GM19351 (cell line): Measurements from ENCODE around the gene RNASE8.
A peak's percentile ranks its signal among the peaks of the same experiment; 100 is the strongest.

Source experiments
- ATAC-seq: cut with Tn5 transposase; IDR thresholded peaks from one replicate; pipeline ENCODE4 v1.9.1; 2021; ENCODE audit warnings: mild to moderate bottlenecking, moderate library complexity; ENCODE audit not compliant: unreplicated experiment

RNASE8 gene

GRCh38 chr14:21071225-21072030 lies 13.8 kb downstream of the RNASE8 start:
- ATAC-seq = peak; percentile 64

DNA sequence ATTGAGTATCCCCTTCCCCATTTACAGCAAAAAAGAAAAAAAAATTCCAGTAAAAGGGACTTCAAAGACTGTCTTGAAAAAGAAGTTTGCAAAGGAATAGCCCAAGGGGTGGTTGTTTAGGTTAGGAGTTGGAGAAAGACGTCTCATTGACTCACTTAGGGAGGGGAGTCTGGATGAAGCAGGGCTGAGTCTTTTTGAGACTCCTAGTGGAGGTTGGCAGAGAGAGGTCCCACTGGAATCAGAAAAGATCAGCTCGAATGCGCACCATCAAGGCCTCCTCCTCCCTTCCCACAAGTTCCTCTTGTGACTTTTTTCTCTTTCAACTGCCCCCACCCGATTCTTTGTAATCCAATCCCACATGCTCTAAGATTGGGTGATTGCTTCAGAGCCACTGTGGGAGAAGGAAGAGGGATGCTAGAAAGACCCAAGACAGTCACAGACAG lies 14.4 kb downstream of the RNASE8 start:
- ATAC-seq = no peak

- ATAC-seq = no peak
These were observed 15.2 kb downstream of the RNASE8 start for GRCh38 chr14:21072781-21073339.

GRCh38 chr14:21073921-21074320 lies 16.3 kb downstream of the RNASE8 start:
- ATAC-seq = no peak

DNA sequence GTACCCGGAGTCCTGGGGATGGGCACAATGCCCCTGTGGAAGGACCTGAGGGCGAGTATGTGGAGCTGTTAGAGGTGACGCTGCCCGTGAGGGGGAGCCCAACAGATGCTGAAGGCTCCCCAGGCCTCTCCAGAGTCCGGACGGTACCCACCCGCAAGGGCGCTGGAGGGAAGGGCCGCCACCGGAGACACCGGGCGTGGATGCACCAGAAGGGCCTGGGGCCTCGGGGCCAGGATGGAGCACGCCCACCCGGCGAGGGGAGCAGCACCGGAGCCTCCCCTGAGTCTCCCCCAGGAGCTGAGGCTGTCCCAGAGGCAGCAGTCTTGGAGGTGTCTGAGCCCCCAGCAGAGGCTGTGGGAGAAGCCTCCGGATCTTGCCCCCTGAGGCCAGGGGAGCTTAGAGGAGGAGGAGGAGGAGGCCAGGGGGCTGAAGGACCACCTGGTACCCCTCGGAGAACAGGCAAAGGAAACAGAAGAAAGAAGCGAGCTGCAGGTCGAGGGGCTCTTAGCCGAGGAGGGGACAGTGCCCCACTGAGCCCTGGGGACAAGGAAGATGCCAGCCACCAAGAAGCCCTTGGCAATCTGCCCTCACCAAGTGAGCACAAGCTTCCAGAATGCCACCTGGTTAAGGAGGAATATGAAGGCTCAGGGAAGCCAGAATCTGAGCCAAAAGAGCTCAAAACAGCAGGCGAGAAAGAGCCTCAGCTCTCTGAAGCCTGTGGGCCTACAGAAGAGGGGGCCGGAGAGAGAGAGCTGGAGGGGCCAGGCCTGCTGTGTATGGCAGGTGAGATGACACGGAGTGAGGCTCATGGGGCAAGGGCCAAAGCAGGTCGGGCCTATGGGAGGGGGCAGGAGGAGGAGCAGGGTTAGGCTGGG lies 17.0 kb downstream of the RNASE8 start:
- ATAC-seq = no peak

DNA sequence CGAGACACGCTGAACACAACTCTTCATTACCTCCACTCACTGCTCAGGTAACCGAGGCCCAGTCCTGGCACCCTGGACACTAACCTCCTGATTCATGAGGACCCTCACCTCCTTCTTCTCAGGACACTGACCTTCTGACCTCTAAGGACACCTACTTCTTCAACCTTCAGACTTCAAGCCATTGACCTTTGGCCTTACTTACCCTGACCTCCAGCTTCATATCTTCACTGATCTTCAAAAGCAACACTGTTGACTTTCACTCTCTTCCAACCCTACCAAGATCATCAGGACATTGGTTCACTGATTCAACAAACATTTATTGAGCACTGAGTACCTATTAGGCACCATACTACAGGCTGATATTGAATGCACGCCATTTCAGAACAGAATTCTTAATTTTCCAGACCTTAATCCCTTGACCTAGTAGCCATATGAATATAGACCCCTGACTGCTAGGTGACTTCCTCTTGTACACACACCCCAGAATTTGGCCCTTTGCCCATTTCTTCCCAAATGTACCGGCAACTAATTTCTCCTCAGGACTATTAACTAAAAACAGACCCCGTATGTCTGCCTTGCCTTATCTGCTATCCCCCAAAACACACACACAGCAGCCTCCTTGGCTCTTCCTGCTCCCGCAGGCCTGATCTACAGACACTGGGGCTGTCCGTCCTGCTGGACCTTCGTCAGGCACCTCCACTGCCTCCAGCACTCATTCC lies 18.3 kb downstream of the RNASE8 start:
- no peak for ATAC-seq

GRCh38 chr14:21077672-21078071 lies 20.1 kb downstream of the RNASE8 start:
- ATAC-seq = no peak

- no peak for ATAC-seq
These were observed 20.7 kb downstream of the RNASE8 start for GRCh38 chr14:21078287-21078686.

GRCh38 chr14:21078726-21079125 lies 21.1 kb downstream of the RNASE8 start:
- no peak for ATAC-seq

DNA sequence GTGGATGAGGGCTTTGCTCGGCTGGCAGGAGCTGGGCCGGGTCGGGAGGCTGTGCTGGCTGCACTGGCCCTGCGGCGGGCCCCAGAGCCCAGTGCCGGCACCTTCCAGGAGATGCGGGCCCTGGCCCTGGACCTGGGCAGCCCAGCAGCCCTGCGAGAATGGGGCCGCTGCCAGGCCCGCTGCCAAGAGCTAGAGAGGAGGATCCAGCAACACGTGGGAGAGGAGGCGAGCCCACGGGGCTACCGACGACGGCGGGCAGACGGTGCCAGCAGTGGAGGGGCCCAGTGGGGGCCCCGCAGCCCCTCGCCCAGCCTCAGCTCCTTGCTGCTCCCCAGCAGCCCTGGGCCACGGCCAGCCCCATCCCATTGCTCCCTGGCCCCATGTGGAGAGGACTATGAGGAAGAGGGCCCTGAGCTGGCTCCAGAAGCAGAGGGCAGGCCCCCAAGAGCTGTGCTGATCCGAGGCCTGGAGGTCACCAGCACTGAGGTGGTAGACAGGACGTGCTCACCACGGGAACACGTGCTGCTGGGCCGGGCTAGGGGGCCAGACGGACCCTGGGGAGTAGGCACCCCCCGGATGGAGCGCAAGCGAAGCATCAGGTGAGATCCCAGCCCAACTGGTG lies 24.0 kb downstream of the RNASE8 start:
- ATAC-seq = no peak

GRCh38 chr14:21083565-21084325 lies 26.1 kb downstream of the RNASE8 start:
- no peak for ATAC-seq

DNA sequence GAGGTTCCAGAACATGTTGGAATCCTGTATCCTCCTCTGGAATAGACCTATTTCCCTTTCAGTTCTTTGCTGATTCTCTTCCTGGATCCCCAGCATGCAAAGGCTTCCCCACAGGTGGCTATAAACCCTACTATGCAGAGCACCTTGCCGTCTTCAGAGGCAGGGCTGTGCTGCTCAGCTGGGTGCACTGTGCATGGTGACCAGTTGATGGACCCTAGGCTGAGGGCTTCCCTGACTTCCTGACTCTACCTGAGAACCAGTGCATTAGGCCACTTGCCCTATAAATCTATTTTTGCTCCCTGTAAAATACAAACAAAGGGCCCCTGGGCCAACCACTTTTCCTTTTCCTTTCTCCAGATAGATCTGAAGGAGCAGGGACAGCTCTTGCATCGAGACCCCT lies 26.8 kb downstream of the RNASE8 start:
- ATAC-seq = no peak

- no peak for ATAC-seq
These were observed 27.6 kb downstream of the RNASE8 start for GRCh38 chr14:21084998-21085853.

- ATAC-seq = no peak
These were observed 29.3 kb downstream of the RNASE8 start for GRCh38 chr14:21086908-21087293.

DNA sequence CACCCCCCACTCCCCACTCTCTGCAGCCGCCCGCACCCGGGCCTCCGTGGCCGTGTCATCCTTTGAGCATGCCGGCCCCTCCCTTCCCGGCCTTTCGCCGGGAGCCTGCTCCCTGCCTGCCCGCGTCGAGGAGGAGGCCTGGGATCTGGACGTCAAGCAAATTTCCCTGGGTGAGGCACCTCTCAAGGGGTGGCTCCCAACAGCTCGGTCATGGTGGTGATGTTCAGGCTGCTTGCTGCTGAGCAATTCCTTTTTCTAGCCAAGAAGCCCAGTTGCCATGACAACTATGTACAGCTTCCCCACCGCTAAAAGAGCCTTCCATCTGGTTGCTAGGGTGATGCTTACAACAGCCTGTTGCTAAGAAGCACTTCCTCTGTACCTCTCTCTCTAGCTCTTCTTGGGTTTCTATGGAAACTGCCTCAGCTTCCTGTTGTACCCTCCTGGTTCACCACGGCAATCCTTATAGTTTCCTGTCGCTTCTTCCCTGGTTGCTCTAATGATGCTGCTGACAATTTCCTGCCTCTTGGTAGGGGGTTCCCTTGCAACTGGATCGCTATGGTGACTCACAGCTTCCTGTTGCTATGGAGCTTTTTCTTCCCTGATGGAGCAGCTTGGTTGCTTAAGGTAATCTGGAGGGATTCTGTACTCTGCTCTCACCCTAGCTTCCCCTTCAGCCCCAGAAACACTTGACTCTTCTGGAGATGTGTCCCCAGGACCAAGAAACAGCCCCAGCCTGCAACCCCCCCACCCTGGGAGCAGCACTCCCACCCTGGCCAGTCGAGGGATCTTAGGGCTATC lies 29.9 kb downstream of the RNASE8 start:
- ATAC-seq = peak; percentile 64

DNA sequence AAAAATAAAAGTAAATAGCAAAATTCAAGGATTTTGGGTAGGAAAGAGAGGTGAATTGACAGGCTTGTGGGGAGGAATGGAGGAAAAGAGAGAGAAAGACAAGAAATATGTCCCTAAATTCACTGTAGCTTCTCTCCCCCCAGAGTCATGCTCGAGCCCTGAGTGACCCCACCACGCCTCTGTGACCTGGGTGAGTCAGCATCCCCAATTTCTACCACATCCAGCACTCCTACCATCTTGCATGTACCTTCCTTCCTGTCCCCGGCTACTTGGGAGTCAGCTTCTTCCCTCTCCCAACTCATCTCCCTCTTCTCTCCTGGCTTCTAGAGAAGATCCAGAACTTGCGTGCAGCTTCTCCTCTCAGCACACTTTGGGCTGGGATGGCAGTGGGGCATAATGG lies 31.1 kb downstream of the RNASE8 start:
- ATAC-seq = no peak

DNA sequence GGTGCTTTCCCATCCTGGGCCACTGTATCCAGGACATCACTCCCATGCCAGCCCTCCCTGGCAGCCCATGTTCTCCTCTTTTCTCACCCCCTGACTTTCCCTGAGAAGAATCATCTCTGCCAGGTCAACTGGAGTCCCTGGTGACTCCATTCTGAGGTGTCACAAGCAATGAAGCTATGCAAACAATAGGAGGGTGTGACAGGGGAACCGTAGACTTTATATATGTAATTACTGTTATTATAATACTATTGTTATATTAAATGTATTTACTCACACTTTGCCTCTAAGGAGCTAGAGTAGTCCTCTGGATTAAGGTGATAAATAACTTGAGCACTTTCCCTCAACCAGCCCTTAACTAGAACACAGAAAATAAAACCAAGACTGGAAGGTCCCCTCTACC lies 31.6 kb downstream of the RNASE8 start:
- no peak for ATAC-seq

GRCh38 chr14:21089877-21090193 lies 32.2 kb downstream of the RNASE8 start:
- no peak for ATAC-seq
